Stimulated activated CD4-positive, alpha-beta T cell treated with anti-CD3 and anti-CD28 coated beads, Interleukin-4, amount 100 ng/mL, for 48 hours (primary cell): ENCODE data around the gene MTFR1L.

Source experiments
- DNase-seq, 2 donors: peaks; one replicate each; pipeline ENCODE4 v3.0.0-alpha.2; 2020; ENCODE audit warnings: low read depth in 2 of 2

The MTFR1L gene

GRCh38 chr1:25790472-25790871 is 29.3 kb upstream of the MTFR1L start:
- no peak for DNase-seq

- no peak for DNase-seq
These were observed 27.6 kb upstream of the MTFR1L start for GRCh38 chr1:25792115-25792514.

- DNase-seq = no peak
These were observed 26.1 kb upstream of the MTFR1L start for GRCh38 chr1:25793585-25794170.

- DNase-seq = no peak
These were observed 25.4 kb upstream of the MTFR1L start for GRCh38 chr1:25794325-25794724.

- no peak for DNase-seq
These were observed 24.5 kb upstream of the MTFR1L start for GRCh38 chr1:25795211-25795610.

- DNase-seq = peak in 1 of 2 donors; percentile 36
These were observed 23.6 kb upstream of the MTFR1L start for GRCh38 chr1:25795946-25796810.

GRCh38 chr1:25796811-25797458 is 22.8 kb upstream of the MTFR1L start:
- peak; percentile 86 to 87 for DNase-seq

- DNase-seq = peak in 1 of 2 donors; percentile 41
These were observed 21.8 kb upstream of the MTFR1L start for GRCh38 chr1:25797939-25798338.

- no peak for DNase-seq
These were observed 20.9 kb upstream of the MTFR1L start for GRCh38 chr1:25798666-25799351.

GRCh38 chr1:25799352-25799934 is 20.3 kb upstream of the MTFR1L start:
- DNase-seq = no peak

- no peak for DNase-seq
These were observed 19.6 kb upstream of the MTFR1L start, which contains the start of gene SELENON for GRCh38 chr1:25799935-25800702. Gene SELENON, plus strand, starts transcription at chr1:25800193. Its CDS starts 38 bp downstream, at chr1:25800231.

GRCh38 chr1:25800703-25801377 is 18.9 kb upstream of the MTFR1L start:
- DNase-seq = no peak

- DNase-seq = no peak
These were observed 16.8 kb upstream of the MTFR1L start for GRCh38 chr1:25802915-25803314.

- DNase-seq = no peak
These were observed 16.4 kb upstream of the MTFR1L start for GRCh38 chr1:25803368-25803767.

GRCh38 chr1:25804244-25804963 is 15.3 kb upstream of the MTFR1L start:
- DNase-seq = peak in 1 of 2 donors; percentile 41

GRCh38 chr1:25804964-25805862 is 14.5 kb upstream of the MTFR1L start:
- no peak for DNase-seq

GRCh38 chr1:25805863-25806225 is 13.9 kb upstream of the MTFR1L start:
- DNase-seq = no peak

- no peak for DNase-seq
These were observed 13.3 kb upstream of the MTFR1L start for GRCh38 chr1:25806418-25806817.
